Nephron (organoid): ENCODE measurements around the gene ESR2.

ENCODE experiments used
- H3K27ac Mint-ChIP-seq, 3 experiments: 2 replicates each; pipeline ENCODE4 v1.8.0; 2020; ENCODE audit warnings: mixed read lengths in 3 of 3, mild to moderate bottlenecking in 2 of 3, moderate library complexity in 1 of 3
- H3K27me3 Mint-ChIP-seq: 2 replicates; pipeline ENCODE4 v1.8.0; 2021; ENCODE audit warnings: low read depth, mild to moderate bottlenecking, moderate library complexity, mixed read lengths
- H3K36me3 Mint-ChIP-seq: 2 replicates; pipeline ENCODE4 v1.8.0; 2020; ENCODE audit warnings: low read depth, mixed read lengths
- H3K4me1 Mint-ChIP-seq: 2 replicates; pipeline ENCODE4 v1.8.0; 2020; ENCODE audit warnings: mixed read lengths
- H3K4me3 Mint-ChIP-seq, 3 experiments: 2 replicates each; pipeline ENCODE4 v1.8.0; 2020; ENCODE audit warnings: mild to moderate bottlenecking in 3 of 3, mixed read lengths in 3 of 3, moderate library complexity in 2 of 3
- H3K9me3 Mint-ChIP-seq: 2 replicates; pipeline ENCODE4 v1.8.0; 2020; ENCODE audit warnings: mixed read lengths
- CTCF ChIP-seq, 3 experiments: fragments of 200-600 bp; sonication (generic); IDR thresholded peaks; one replicate each; pipeline ENCODE4 v1.5.0; 2021; ENCODE audit warnings: antibody characterized with exemption in 3 of 3; ENCODE audit not compliant: unreplicated experiment in 3 of 3

Gene ESR2

GRCh38 chr14:64174922-64175782, 119.0 kb downstream of the ESR2 start:
- Mint-ChIP-seq H3K36me3 (peaks cover 47% of the 10 kb centered on the region), H3K4me1 (peaks cover 10% of the 10 kb centered on the region), H3K27ac (no peak overlapping the region), H3K9me3 (no peaks in the 10 kb centered on the region), H3K4me3 (no peak overlapping the region), H3K27me3 (no peaks in the 10 kb centered on the region)
- TF ChIP-seq CTCF (IDR thresholded peaks at IDR 0.05; ENCODE audit: unreplicated experiment in 3 of 3), result no peak

GRCh38 chr14:64170181-64170580, 124.0 kb downstream of the ESR2 start:
- Mint-ChIP-seq H3K9me3 (no peaks in the 10 kb centered on the region), H3K4me3 (no peak overlapping the region), H3K4me1 (no peaks in the 10 kb centered on the region), H3K36me3 (peaks cover 29% of the 10 kb centered on the region), H3K27me3 (no peaks in the 10 kb centered on the region), H3K27ac (no peak overlapping the region)
- TF ChIP-seq CTCF (IDR thresholded peaks at IDR 0.05; ENCODE audit: unreplicated experiment in 3 of 3), result no peak

GRCh38 chr14:64159588-64159987, 134.6 kb downstream of the ESR2 start:
- no peak for TF ChIP-seq CTCF (IDR thresholded peaks at IDR 0.05; ENCODE audit: unreplicated experiment in 3 of 3)
- Mint-ChIP-seq H3K27me3 (no peaks in the 10 kb centered on the region), H3K9me3 (no peaks in the 10 kb centered on the region), H3K36me3 (peaks cover 52% of the 10 kb centered on the region), H3K4me3 (no peak overlapping the region), H3K27ac (no peak overlapping the region), H3K4me1 (no peaks in the 10 kb centered on the region)

GRCh38 chr14:64158608-64159007, 135.6 kb downstream of the ESR2 start:
- H3K36me3 Mint-ChIP-seq, result peaks cover 52% of the 10 kb centered on the region
- TF ChIP-seq CTCF (IDR thresholded peaks at IDR 0.05; ENCODE audit: unreplicated experiment in 3 of 3), result no peak
- no peaks in the 10 kb centered on the region for H3K9me3 Mint-ChIP-seq

GRCh38 chr14:64149921-64150320, 144.2 kb downstream of the ESR2 start:
- Mint-ChIP-seq H3K9me3 (no peaks in the 10 kb centered on the region), H3K27me3 (no peaks in the 10 kb centered on the region), H3K4me3 (no peak overlapping the region), H3K36me3 (peaks cover 22% of the 10 kb centered on the region), H3K4me1 (peaks cover 12% of the 10 kb centered on the region), H3K27ac (no peak overlapping the region)
- TF ChIP-seq CTCF (IDR thresholded peaks at IDR 0.05; ENCODE audit: unreplicated experiment in 3 of 3), result no peak

More at GRCh38 chr14:64158608-64159007, 135.6 kb downstream of the ESR2 start:
- Mint-ChIP-seq H3K4me1 (no peaks in the 10 kb centered on the region), H3K4me3 (no peak overlapping the region), H3K27ac (no peak overlapping the region), H3K27me3 (no peaks in the 10 kb centered on the region)
